Measurements from ENCODE around the gene SH3BP5L.

Gene SH3BP5L

GRCh38 chr1:248828845-248829244 lies 3.1 kb upstream of the SH3BP5L start:
- TF ChIP-seq CTCF (IDR thresholded peaks at IDR 0.05; ENCODE audit: insufficient read depth, missing control alignments) = no peak
- DNase-seq (ENCODE audit: insufficient read length, low spot score) = no peak
- no peak for FAIRE-seq

- no peak for DNase-seq (ENCODE audit: insufficient read length, low spot score)
- FAIRE-seq = no peak
- TF ChIP-seq CTCF (IDR thresholded peaks at IDR 0.05; ENCODE audit: insufficient read depth, missing control alignments) = no peak
Measured at GRCh38 chr1:248825573-248825908, 174 bp downstream of the SH3BP5L start.

GRCh38 chr1:248825136-248825535 lies 579 bp downstream of the SH3BP5L start:
- FAIRE-seq = no peak
- DNase-seq (ENCODE audit: insufficient read length, low spot score) = no peak
- TF ChIP-seq CTCF (IDR thresholded peaks at IDR 0.05; ENCODE audit: insufficient read depth, missing control alignments) = no peak

- no peak for DNase-seq (ENCODE audit: insufficient read length, low spot score)
- no peak for FAIRE-seq
- TF ChIP-seq CTCF (IDR thresholded peaks at IDR 0.05; ENCODE audit: insufficient read depth, missing control alignments) = no peak
Measured at GRCh38 chr1:248824701-248825100, 1.0 kb downstream of the SH3BP5L start.

- no peak for TF ChIP-seq CTCF (IDR thresholded peaks at IDR 0.05; ENCODE audit: insufficient read depth, missing control alignments)
- no peak for FAIRE-seq
- DNase-seq (ENCODE audit: insufficient read length, low spot score) = no peak
Measured at GRCh38 chr1:248824301-248824700, 1.4 kb downstream of the SH3BP5L start.

GRCh38 chr1:248823517-248824001 lies 2.2 kb downstream of the SH3BP5L start:
- no peak for TF ChIP-seq CTCF (IDR thresholded peaks at IDR 0.05; ENCODE audit: insufficient read depth, missing control alignments)
- FAIRE-seq (no peak), DNase-seq (ENCODE audit: insufficient read length, low spot score) (no peak)

- no peak for FAIRE-seq
- TF ChIP-seq CTCF (IDR thresholded peaks at IDR 0.05; ENCODE audit: insufficient read depth, missing control alignments) = no peak
- DNase-seq (ENCODE audit: insufficient read length, low spot score) = no peak
Measured at GRCh38 chr1:248822148-248823032, 3.3 kb downstream of the SH3BP5L start.
